SK-N-SH treated with all-trans-retinoic acid at 6 μM for 48 hours (cell line): ENCODE data around the gene TEX44.

ENCODE experiments used
- ATAC-seq: fragments of 200-7000 bp; cut with Tn5 transposase; 3 replicates; pipeline ENCODE4 v1.9.1; 2020; ENCODE audit warnings: mild to moderate bottlenecking, moderate library complexity
- ARNTL ChIP-seq: fragments of 450-650 bp; formaldehyde crosslinking; IDR thresholded peaks from 2 replicates; pipeline ENCODE4 v1.5.0; 2020; ENCODE audit warnings: low read depth, mild to moderate bottlenecking, moderate library complexity, borderline replicate concordance
- BACH2 ChIP-seq: fragments of 250-450 bp; sonication (Bioruptor Pico); IDR thresholded peaks from 2 replicates; pipeline ENCODE4 v1.9.0; 2021; ENCODE audit warnings: mild to moderate bottlenecking, borderline replicate concordance
- CREB5 ChIP-seq: fragments of 250-450 bp; sonication (Bioruptor Pico); IDR thresholded peaks from 2 replicates; pipeline ENCODE4 v1.5.1; 2020; ENCODE audit warnings: low read depth, mild to moderate bottlenecking, moderate library complexity
- CSRNP3 ChIP-seq: fragments of 250-450 bp; sonication (Bioruptor Pico); IDR thresholded peaks from 2 replicates; pipeline ENCODE4 v1.5.1; 2021; ENCODE audit warnings: mild to moderate bottlenecking, moderate library complexity
- ESRRG ChIP-seq: fragments of 250-450 bp; sonication (Bioruptor Pico); IDR thresholded peaks from 2 replicates; pipeline ENCODE4 v1.6.1; 2021; ENCODE audit warnings: mild to moderate bottlenecking
- GLIS3 ChIP-seq: fragments of 250-450 bp; sonication (Bioruptor Pico); IDR thresholded peaks from 2 replicates; pipeline ENCODE4 v1.5.0; 2020; ENCODE audit warnings: mild to moderate bottlenecking, moderate library complexity
- ISL1 ChIP-seq: fragments of 250-450 bp; sonication (Bioruptor Pico); IDR thresholded peaks from 2 replicates; pipeline ENCODE4 v2.1.2; 2022; ENCODE audit warnings: mild to moderate bottlenecking, moderate library complexity
- OSR1 ChIP-seq: fragments of 250-450 bp; sonication (Bioruptor Pico); IDR thresholded peaks from 2 replicates; pipeline ENCODE4 v1.8.0; 2022; ENCODE audit warnings: moderate library complexity, mild to moderate bottlenecking, inconsistent platforms
- PPARA ChIP-seq: fragments of 250-450 bp; sonication (Bioruptor Pico); IDR thresholded peaks from 2 replicates; pipeline ENCODE4 v1.5.0; 2020; ENCODE audit warnings: mild to moderate bottlenecking, borderline replicate concordance
- RARB ChIP-seq: fragments of 250-450 bp; sonication (Bioruptor Pico); IDR thresholded peaks from 2 replicates; pipeline ENCODE4 v1.8.0; 2021; ENCODE audit warnings: mild to moderate bottlenecking, moderate library complexity
- TCF4 ChIP-seq: fragments of 250-450 bp; sonication (Bioruptor Pico); IDR thresholded peaks from 2 replicates; pipeline ENCODE4 v1.8.0; 2021; ENCODE audit warnings: mild to moderate bottlenecking, moderate library complexity, borderline replicate concordance
- TOX ChIP-seq: fragments of 250-450 bp; sonication (Bioruptor Pico); IDR thresholded peaks from 2 replicates; pipeline ENCODE4 v1.8.0; 2021; ENCODE audit warnings: mild to moderate bottlenecking, moderate library complexity, borderline replicate concordance
- ZC3H10 ChIP-seq: fragments of 250-450 bp; sonication (Bioruptor Pico); IDR thresholded peaks from 2 replicates; pipeline ENCODE4 v1.5.1; 2021; ENCODE audit warnings: mild to moderate bottlenecking, moderate library complexity
- ZFP30 ChIP-seq: fragments of 450-650 bp; formaldehyde crosslinking; IDR thresholded peaks from 2 replicates; pipeline ENCODE4 v1.5.0; 2022; ENCODE audit warnings: mild to moderate bottlenecking, moderate library complexity
- ZNF565 ChIP-seq: fragments of 450-650 bp; formaldehyde crosslinking; conservative IDR thresholded peaks from 2 replicates; pipeline ENCODE4 v1.5.0; 2020; ENCODE audit warnings: low read depth, mild to moderate bottlenecking, moderate library complexity
- ZNF70 ChIP-seq: fragments of 450-650 bp; formaldehyde crosslinking; IDR thresholded peaks from 2 replicates; pipeline ENCODE4 v1.5.0; 2020; ENCODE audit warnings: mild to moderate bottlenecking, moderate library complexity
- ZNF8 ChIP-seq: fragments of 450-650 bp; formaldehyde crosslinking; IDR thresholded peaks from 2 replicates; pipeline ENCODE4 v1.5.0; 2020; ENCODE audit warnings: mild to moderate bottlenecking, moderate library complexity
- TF ChIP-seq, protein P1 (sequence below): fragments of 250-450 bp; sonication (Bioruptor Pico); IDR thresholded peaks from 2 replicates; pipeline ENCODE4 v1.8.0; 2020; ENCODE audit warnings: mild to moderate bottlenecking, moderate library complexity, borderline replicate concordance
- TF ChIP-seq, protein P2 (sequence below): fragments of 250-450 bp; sonication (Bioruptor Pico); IDR thresholded peaks from 2 replicates; pipeline ENCODE4 v1.5.0; 2020; ENCODE audit warnings: mild to moderate bottlenecking, moderate library complexity

The TEX44 gene

DNA sequence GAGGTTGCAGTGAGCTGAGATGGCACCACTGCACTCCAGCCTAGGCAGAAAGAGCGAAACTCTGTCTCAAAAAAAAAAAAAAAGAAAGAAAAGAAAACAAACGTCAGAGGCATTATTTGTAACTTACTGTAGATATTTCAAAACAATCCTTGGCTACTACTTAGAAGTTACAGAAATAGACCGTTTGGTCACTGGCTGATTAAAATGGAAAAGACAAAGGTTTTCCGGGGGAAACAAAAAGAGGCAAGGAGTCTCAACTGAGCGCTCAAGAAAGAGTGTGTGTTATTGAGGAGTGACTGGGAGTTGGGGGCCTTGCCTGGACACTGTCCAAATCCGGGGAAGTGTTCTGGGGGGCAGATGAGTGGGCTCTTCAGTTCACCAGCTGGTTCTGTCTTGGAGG, 47.6 kb downstream of the TEX44 start:
- TF ChIP-seq BACH2 (CRISPR knock-in tag) (no peak), PPARA (CRISPR knock-in tag) (no peak), ZNF70 (CRISPR knock-in tag) (no peak), ZNF565 (CRISPR knock-in tag) (no peak)
- TF ChIP-seq, protein P1, sequence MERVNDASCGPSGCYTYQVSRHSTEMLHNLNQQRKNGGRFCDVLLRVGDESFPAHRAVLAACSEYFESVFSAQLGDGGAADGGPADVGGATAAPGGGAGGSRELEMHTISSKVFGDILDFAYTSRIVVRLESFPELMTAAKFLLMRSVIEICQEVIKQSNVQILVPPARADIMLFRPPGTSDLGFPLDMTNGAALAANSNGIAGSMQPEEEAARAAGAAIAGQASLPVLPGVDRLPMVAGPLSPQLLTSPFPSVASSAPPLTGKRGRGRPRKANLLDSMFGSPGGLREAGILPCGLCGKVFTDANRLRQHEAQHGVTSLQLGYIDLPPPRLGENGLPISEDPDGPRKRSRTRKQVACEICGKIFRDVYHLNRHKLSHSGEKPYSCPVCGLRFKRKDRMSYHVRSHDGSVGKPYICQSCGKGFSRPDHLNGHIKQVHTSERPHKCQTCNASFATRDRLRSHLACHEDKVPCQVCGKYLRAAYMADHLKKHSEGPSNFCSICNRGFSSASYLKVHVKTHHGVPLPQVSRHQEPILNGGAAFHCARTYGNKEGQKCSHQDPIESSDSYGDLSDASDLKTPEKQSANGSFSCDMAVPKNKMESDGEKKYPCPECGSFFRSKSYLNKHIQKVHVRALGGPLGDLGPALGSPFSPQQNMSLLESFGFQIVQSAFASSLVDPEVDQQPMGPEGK (CRISPR knock-in tag) = no peak
- ATAC-seq = no peak

GRCh38 chr2:231640641-231641111, 48.0 kb downstream of the TEX44 start:
- no peak; the same call in 2 of the 3 replicates for ATAC-seq
- TF ChIP-seq ZFP30 = no peak
- no peak for TF ChIP-seq ZNF70 (CRISPR knock-in tag)
- no peak for TF ChIP-seq ZNF8
- TF ChIP-seq RARB (CRISPR knock-in tag) = no peak
- no peak for TF ChIP-seq ISL1 (CRISPR knock-in tag)
- TF ChIP-seq CSRNP3 (CRISPR knock-in tag) = no peak
- no peak for TF ChIP-seq ARNTL (CRISPR knock-in tag)
- TF ChIP-seq ZC3H10 (CRISPR knock-in tag) = no peak
- TF ChIP-seq ZNF565 (CRISPR knock-in tag) = no peak
- no peak for TF ChIP-seq GLIS3 (CRISPR knock-in tag)
- TF ChIP-seq TOX (CRISPR knock-in tag) = no peak
- no peak for TF ChIP-seq OSR1
- no peak for TF ChIP-seq BACH2 (CRISPR knock-in tag)
- TF ChIP-seq, protein P2, sequence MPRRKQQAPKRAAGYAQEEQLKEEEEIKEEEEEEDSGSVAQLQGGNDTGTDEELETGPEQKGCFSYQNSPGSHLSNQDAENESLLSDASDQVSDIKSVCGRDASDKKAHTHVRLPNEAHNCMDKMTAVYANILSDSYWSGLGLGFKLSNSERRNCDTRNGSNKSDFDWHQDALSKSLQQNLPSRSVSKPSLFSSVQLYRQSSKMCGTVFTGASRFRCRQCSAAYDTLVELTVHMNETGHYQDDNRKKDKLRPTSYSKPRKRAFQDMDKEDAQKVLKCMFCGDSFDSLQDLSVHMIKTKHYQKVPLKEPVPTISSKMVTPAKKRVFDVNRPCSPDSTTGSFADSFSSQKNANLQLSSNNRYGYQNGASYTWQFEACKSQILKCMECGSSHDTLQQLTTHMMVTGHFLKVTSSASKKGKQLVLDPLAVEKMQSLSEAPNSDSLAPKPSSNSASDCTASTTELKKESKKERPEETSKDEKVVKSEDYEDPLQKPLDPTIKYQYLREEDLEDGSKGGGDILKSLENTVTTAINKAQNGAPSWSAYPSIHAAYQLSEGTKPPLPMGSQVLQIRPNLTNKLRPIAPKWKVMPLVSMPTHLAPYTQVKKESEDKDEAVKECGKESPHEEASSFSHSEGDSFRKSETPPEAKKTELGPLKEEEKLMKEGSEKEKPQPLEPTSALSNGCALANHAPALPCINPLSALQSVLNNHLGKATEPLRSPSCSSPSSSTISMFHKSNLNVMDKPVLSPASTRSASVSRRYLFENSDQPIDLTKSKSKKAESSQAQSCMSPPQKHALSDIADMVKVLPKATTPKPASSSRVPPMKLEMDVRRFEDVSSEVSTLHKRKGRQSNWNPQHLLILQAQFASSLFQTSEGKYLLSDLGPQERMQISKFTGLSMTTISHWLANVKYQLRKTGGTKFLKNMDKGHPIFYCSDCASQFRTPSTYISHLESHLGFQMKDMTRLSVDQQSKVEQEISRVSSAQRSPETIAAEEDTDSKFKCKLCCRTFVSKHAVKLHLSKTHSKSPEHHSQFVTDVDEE (CRISPR knock-in tag) = no peak

GRCh38 chr2:231642631-231643494, 50.2 kb downstream of the TEX44 start:
- ATAC-seq = peak; percentile 84

GRCh38 chr2:231643495-231643888, 50.8 kb downstream of the TEX44 start:
- TF ChIP-seq ZNF8 (no peak), BACH2 (CRISPR knock-in tag) (no peak), ZC3H10 (CRISPR knock-in tag) (no peak), TOX (CRISPR knock-in tag) (no peak), ESRRG (no peak)
- TF ChIP-seq, protein P2 (CRISPR knock-in tag) = no peak

More at GRCh38 chr2:231642631-231643494, 50.2 kb downstream of the TEX44 start:
- TF ChIP-seq ESRRG (no peak), OSR1 (no peak), TCF4 (CRISPR knock-in tag) (no peak), CREB5 (CRISPR knock-in tag) (no peak)

More at GRCh38 chr2:231643495-231643888, 50.8 kb downstream of the TEX44 start:
- ATAC-seq = no peak
